Vagina (tissue), 2 donors: ENCODE data around the gene EFCAB6.

ENCODE experiments used
- POLR2A ChIP-seq, 2 donors: fragments of 450-650 bp; IDR thresholded peaks; one replicate each; pipeline ENCODE4 v1.6.1; 2017; ENCODE audit warnings: antibody characterized with exemption in 2 of 2, mild to moderate bottlenecking in 2 of 2, moderate library complexity in 2 of 2
- TF ChIP-seq, protein P1 (sequence below), 3 experiments: fragments of 450-650 bp in 2 of 3; fragments of 200-600 bp in 1 of 3; sonication (generic) in 1 of 3; IDR thresholded peaks; one replicate each; pipeline ENCODE4 v1.5.1; 2017 to 2019; ENCODE audit warnings: antibody characterized with exemption in 3 of 3, mild to moderate bottlenecking in 2 of 3, moderate library complexity in 2 of 3

GRCh38 chr22:43774318-43774915, 37.7 kb downstream of the EFCAB6 start:
- TF ChIP-seq, protein P1, sequence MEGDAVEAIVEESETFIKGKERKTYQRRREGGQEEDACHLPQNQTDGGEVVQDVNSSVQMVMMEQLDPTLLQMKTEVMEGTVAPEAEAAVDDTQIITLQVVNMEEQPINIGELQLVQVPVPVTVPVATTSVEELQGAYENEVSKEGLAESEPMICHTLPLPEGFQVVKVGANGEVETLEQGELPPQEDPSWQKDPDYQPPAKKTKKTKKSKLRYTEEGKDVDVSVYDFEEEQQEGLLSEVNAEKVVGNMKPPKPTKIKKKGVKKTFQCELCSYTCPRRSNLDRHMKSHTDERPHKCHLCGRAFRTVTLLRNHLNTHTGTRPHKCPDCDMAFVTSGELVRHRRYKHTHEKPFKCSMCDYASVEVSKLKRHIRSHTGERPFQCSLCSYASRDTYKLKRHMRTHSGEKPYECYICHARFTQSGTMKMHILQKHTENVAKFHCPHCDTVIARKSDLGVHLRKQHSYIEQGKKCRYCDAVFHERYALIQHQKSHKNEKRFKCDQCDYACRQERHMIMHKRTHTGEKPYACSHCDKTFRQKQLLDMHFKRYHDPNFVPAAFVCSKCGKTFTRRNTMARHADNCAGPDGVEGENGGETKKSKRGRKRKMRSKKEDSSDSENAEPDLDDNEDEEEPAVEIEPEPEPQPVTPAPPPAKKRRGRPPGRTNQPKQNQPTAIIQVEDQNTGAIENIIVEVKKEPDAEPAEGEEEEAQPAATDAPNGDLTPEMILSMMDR (IDR thresholded peaks at IDR 0.05) = no peak
- no peak for TF ChIP-seq POLR2A (IDR thresholded peaks at IDR 0.05)
